HUES64 (cell line): Measurements from ENCODE around the gene SPANXN5. TPM values are rescaled to one million over a fixed set of nuclear protein-coding genes. Genes with fewer than 3 reads are reported as not detected.
"Not testable (repeated sequence)": the region's sequence is repeated elsewhere in the genome, so short reads cannot be mapped to it uniquely, and the experiment has no call there.

Experiments used
- H3K27ac ChIP-seq: 2 replicates; pipeline ENCODE4 v1.7.0; 2013; ENCODE audit warnings: low read depth, low read length, inconsistent platforms
- H3K27me3 ChIP-seq: 2 replicates; pipeline ENCODE4 v1.6.1; 2013; ENCODE audit warnings: mild to moderate bottlenecking, low read length; ENCODE audit not compliant: insufficient read depth
- H3K36me3 ChIP-seq: 2 replicates; pipeline ENCODE4 v1.6.1; 2013; ENCODE audit warnings: mild to moderate bottlenecking, low read length; ENCODE audit not compliant: insufficient read depth
- H3K4me1 ChIP-seq: 2 replicates; pipeline ENCODE4 v1.6.1; 2013; ENCODE audit warnings: mild to moderate bottlenecking, low read length, moderate library complexity; ENCODE audit not compliant: insufficient read depth
- H3K4me3 ChIP-seq: 2 replicates; pipeline ENCODE4 v1.5.1; 2013; ENCODE audit warnings: mild to moderate bottlenecking, low read length, moderate library complexity
- H3K9ac ChIP-seq: 2 replicates; pipeline ENCODE4 v1.6.1; 2013; ENCODE audit warnings: mild to moderate bottlenecking, low read depth, low read length
- H3K9me3 ChIP-seq: 2 replicates; pipeline ENCODE4 v1.6.1; 2013; ENCODE audit warnings: low read depth, low read length; ENCODE audit not compliant: insufficient read depth
- WGBS: fragments of 150-250, 120-280 bp; methylation state at CpG from one replicate; pipeline ENCODE4 v1.1.7; 2013; ENCODE audit warnings: missing lambda C conversion rate; 5-methylcytosine and 5-hydroxymethylcytosine counted together
- polyA plus RNA-seq, 2 experiments: library from polyadenylated mRNA; stranded (reverse); fragments of 50-300 nt; gene quantifications; one replicate each; pipeline ENCODE4 v1.2.3, GENCODE V29; 2013

The SPANXN5 gene, protein sequence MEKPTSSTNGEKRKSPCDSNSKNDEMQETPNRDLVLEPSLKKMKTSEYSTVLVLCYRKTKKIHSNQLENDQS
- polyA plus RNA-seq (2013, experiment 1 of 2), result not detected
- not detected for polyA plus RNA-seq (2013, experiment 2 of 2)

DNA sequence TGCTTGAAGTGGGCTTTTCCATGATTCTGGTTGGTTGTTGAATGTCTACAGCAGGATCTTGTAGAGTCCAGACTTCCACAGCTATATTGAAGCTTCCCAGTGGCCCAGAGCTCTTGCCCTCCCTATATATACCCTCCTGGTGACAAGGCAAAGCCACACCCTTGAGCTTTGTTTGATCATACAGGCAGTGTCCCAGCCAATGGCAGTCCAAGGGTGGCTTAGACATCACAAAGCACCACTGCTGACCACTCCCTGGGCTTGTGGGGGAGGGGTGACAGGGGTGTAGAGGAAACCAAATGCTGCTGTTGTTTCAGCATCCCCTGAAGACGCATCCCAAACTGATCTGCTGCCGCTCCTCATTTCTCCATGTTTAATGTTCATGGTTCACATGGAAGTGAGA is at the start of gene SPANXN5:
SPANXN5 (minus strand) TSS at position 101 of the 400 bp plus-strand sequence; CDS start at position 22, 79 bp downstream.
- WGBS, result 50% methylated on average over 1 of the region's 2 CpGs
- H3K4me1 ChIP-seq, result not testable (repeated sequence)

DNA sequence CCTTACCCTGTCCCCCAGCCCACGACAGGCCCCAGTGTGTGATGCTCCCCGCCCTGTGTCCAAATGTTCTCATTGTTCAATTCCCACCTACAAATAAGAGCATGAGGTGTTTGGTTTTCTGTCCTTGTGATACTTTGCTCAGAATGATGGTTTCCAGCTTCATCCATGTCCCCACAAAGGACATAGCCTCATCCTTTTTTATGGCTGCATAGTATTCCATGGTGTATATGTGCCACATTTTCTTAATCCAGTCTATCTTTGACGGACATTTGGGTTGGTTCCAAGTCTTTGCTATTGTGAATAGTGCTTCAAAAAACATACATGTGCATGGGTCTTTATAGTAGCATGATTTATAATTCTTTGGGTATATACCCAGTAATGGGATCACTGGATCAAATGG is 46.4 kb upstream of the SPANXN5 start:
- H3K4me3 ChIP-seq, H3K4me1 ChIP-seq, H3K27ac ChIP-seq, H3K27me3 ChIP-seq, H3K9me3 ChIP-seq, H3K9ac ChIP-seq, H3K36me3 ChIP-seq: not testable (repeated sequence)
- WGBS, result 74% methylated on average over 3 of the region's 3 CpGs

More for the DNA sequence above, at the start of gene SPANXN5:
- H3K4me3 ChIP-seq, H3K9me3 ChIP-seq, H3K27me3 ChIP-seq, H3K36me3 ChIP-seq, H3K9ac ChIP-seq, H3K27ac ChIP-seq: not testable (repeated sequence)

DNA sequence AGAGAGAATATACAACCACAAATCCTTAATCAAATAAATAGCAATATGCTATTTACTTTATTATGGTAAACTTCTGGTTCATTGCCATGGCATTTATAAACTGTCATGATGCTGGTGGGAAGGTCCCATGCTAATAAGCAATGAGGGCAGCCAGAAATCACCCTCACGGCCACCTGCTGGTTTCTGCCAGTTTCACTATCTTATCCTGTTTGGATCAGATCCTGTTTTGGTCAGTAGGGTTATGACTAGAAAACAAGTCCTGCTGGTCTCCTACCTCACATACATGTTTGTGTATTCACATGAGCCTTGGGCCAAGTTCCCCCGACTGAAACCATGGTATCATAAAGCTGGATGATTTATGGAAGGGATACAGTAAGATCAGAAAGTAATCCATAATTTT is 41.9 kb upstream of the SPANXN5 start:
- Histone ChIP-seq H3K36me3 (no peaks in the 10 kb centered on the region), H3K27me3 (no peaks in the 10 kb centered on the region), H3K27ac (no peak overlapping the region), H3K9me3 (no peaks in the 10 kb centered on the region), H3K9ac (no peak overlapping the region), H3K4me3 (no peak overlapping the region), H3K4me1 (no peaks in the 10 kb centered on the region)
- 88% methylated on average over 1 of the region's 2 CpGs for whole genome bisulfite sequencing

DNA sequence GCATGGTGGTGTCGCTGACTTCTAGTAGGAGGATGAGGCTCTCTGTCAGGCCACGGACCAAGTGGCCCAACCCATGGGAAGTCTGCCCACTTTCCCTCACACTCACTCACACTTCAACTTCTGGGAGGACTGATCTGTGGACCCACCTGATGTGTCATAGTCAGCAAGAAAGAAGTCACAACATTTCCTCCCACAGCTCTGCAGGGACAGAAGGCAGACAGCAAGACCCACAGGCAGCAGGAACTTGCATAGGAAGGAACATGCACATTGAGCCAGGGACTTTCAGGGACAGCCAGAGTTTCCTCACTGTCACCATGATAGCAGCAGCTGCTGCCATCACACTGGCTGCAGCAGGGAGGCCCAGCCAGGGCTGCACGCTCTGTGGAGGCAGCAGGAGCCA is 33.3 kb upstream of the SPANXN5 start:
- 61% methylated on average over 3 of the region's 3 CpGs for WGBS
- no peak overlapping the region for H3K9ac ChIP-seq
- H3K27me3 ChIP-seq, result no peaks in the 10 kb centered on the region
- no peaks in the 10 kb centered on the region for H3K36me3 ChIP-seq
- H3K4me1 ChIP-seq, result no peaks in the 10 kb centered on the region
- H3K9me3 ChIP-seq, result no peaks in the 10 kb centered on the region
- no peak overlapping the region for H3K27ac ChIP-seq
- H3K4me3 ChIP-seq, result no peak overlapping the region

DNA sequence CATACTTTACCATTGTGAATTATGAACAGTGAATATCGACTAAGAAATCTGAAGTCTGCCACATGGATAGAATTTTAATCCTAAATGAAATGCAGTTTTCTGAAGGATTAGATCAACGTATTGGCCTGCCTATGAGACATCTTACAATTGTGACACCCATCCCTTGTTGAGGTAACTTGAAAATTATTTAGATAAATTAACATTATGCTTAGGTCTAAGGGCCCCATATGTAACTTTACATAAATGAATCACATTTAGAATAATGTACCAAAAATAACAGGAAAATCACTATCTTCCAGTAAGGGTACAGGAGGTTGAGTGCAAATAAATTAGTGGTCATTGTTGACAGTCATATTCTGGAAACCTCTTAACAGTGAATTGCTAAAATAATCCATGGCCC is 27.4 kb upstream of the SPANXN5 start:
- no peak overlapping the region for H3K4me3 ChIP-seq
- H3K27me3 ChIP-seq, result no peaks in the 10 kb centered on the region
- WGBS, result 33% methylated on average over 2 of the region's 2 CpGs

DNA sequence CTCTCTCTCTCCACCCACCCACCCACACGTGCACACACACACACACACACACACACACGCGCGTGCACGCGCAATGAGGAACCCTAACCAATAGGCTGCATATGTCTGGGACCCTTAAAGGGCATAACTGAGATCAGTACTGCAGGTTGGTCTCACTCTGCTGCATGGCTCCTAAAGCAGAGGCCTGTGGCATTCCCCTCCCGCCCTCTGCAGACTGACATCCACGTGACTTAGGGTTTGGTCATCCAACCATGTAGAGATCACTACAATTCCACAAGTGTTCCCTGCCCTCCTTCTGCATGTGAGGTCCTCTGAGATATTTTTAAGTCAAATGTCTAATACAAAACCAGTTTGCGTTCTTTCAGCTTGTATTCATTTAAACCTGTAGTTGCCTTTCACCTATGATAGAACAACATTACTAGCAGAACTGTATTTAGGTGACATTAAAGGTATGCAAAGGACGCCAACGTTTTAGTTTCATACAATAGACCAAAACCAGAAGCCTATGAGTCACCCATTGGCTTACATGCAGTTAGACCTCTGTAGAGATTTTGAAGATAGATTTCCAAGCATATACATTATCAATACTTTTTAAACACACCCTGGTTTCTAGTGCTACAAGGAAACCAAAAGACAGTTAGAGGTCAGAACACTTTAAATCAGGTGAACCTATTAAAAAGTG is 24.0 kb upstream of the SPANXN5 start:
- no peak overlapping the region for H3K9ac ChIP-seq
- H3K27me3 ChIP-seq, result peaks cover 2% of the 10 kb centered on the region; the same call in 1 of the 2 replicates
- H3K4me1 ChIP-seq, result no peaks in the 10 kb centered on the region
- no peaks in the 10 kb centered on the region for H3K9me3 ChIP-seq
- 81% methylated on average over 8 of the region's 11 CpGs for WGBS
- no peak overlapping the region for H3K27ac ChIP-seq
- no peak overlapping the region for H3K4me3 ChIP-seq
- H3K36me3 ChIP-seq, result no peaks in the 10 kb centered on the region

More for the DNA sequence above, 27.4 kb upstream of the SPANXN5 start:
- Histone ChIP-seq H3K4me1 (no peaks in the 10 kb centered on the region), H3K36me3 (no peaks in the 10 kb centered on the region), H3K27ac (no peak overlapping the region), H3K9ac (no peak overlapping the region), H3K9me3 (no peaks in the 10 kb centered on the region)

DNA sequence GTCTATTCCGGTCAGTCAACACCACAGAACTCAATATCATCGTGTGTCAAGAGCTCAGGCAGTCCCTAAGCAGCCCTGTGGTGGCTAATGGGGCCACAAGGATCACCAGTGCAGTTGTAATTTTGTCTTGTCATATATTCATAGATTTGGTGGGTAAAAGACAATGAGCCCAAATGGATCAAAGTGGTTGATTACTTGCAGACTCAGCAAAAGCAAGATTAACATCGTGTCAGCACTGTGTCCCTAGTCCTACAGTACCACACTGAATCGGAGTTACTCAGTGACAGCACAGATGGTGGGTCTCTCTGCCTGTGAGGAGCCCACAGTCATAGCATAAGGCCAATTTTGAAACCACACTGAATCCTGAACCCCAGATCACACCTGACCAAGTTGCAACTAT is 22.6 kb upstream of the SPANXN5 start:
- WGBS, result 64% methylated on average over 3 of the region's 4 CpGs
- peaks cover 2% of the 10 kb centered on the region; the same call in 1 of the 2 replicates for H3K27me3 ChIP-seq
- no peak overlapping the region for H3K27ac ChIP-seq
- no peaks in the 10 kb centered on the region for H3K36me3 ChIP-seq
- H3K4me1 ChIP-seq, result no peaks in the 10 kb centered on the region
- H3K9ac ChIP-seq, result no peak overlapping the region
- no peaks in the 10 kb centered on the region for H3K9me3 ChIP-seq
- H3K4me3 ChIP-seq, result no peak overlapping the region

DNA sequence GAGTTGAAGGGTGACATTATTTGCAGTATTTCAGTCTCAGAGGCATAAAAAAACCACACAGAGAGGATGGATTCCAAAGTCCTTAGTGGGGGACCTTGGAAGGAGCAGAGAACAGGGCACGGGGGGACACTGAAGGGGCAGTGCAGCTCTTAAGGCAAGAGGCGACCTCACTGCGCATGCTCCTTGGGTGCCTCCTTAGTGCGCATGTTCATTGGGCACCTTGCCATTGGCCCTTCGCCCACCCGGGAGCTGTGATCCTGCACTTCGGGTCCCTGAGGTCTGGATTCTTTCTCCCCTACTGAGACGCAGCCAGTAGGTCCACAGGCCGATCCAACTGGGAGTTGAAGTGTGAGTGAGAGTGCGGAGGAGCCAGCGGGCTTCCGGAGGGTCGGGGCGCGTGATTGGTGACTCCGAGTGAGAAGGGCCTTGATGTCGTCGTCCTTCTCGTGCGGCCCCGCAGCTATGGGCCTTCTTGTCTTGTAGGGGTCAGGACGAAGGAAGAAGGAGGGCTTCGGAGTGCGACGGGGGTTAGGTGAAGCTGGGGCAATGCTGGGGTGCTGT is 13.9 kb upstream of the SPANXN5 start, which contains the start of gene XAGE5:
XAGE5 (plus strand) TSS at position 223 of the 561 bp plus-strand sequence. CDS start 1,280 bp downstream, outside the sequence.
- Histone ChIP-seq H3K9ac (no peak within 1 kb of the TSS), H3K4me3 (no peak within 1 kb of the TSS), H3K27ac (no peak within 1 kb of the TSS), H3K36me3 (no peaks in the 10 kb centered on the region), H3K27me3 (no peaks in the 10 kb centered on the region), H3K9me3 (no peaks in the 10 kb centered on the region), H3K4me1 (no peaks in the 10 kb centered on the region)
- WGBS, result 92% methylated on average over 25 of the region's 25 CpGs

DNA sequence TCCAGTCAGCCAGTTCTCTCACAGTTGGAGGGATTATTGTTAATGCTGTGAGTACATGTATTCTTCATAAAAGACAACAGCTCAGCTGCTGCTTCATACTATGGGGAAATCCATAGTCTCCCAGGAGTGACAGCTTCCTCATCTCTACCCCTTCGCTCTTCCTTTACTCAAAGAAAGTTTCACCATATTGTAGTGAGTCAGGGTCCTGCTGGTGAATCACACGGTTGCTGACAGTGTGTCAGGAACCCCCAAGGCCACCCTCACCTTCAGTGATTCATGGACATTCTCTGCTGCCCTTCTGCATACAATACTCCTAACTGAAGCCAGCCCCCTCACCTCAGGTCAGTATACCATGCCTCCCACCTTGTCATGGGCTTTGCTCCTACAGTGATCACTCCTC is 7.6 kb upstream of the SPANXN5 start:
- H3K4me1 ChIP-seq, H3K27me3 ChIP-seq, H3K9me3 ChIP-seq, H3K36me3 ChIP-seq, H3K4me3 ChIP-seq, H3K9ac ChIP-seq, H3K27ac ChIP-seq: not testable (repeated sequence)
- WGBS, result 80% methylated on average over 1 of the region's 2 CpGs

DNA sequence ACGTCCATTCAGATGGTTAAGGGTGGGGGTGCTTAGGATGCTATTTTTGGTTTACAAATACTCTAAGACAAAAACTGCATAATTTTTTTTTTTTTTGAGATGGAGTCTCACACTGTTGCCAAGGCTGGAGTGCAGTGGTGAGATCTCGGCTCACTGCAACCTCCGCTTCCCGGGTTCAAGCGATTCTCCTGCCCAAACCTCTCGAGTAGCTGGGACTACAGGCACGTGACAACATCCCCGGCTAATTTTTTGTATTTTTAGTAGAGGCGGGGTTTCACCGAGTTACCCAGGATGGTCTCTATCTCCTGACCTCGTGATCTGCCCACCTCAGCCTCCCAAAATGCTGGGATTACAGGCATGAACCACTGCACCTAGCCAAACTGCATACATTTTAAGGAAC is 23.7 kb downstream of the SPANXN5 start:
- H3K9ac ChIP-seq, H3K4me3 ChIP-seq, H3K36me3 ChIP-seq, H3K27ac ChIP-seq, H3K9me3 ChIP-seq, H3K27me3 ChIP-seq, H3K4me1 ChIP-seq: not testable (repeated sequence)
- WGBS, result 72% methylated on average over 6 of the region's 11 CpGs

DNA sequence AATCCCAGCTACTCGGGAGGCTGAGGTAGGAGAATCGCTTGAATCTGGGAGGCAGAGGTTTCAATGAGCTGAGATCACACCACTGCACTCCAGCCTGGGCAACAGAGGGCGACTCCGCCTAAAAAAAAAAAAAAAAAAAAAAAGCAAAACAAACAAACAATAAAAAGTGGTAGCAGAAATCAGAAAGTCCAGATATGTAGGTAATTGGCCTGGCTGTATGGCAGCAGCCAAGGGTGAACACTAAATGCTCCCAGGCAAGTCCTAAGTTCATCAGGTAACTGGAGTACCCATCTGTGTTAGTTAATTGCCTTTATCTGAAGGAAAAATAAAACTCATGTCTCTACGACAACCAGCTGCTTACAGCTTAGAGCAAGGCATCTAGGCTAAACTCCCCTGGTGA is 31.2 kb downstream of the SPANXN5 start:
- not testable (repeated sequence) for H3K27me3 ChIP-seq, H3K9ac ChIP-seq, H3K4me1 ChIP-seq, H3K9me3 ChIP-seq, H3K36me3 ChIP-seq, H3K4me3 ChIP-seq, H3K27ac ChIP-seq
- no CpG with 5 or more reads among the region's 5 CpGs for WGBS
